PC-9 (cell line): Measurements from ENCODE around the gene PMM2.

Experiments
- EZH2 ChIP-seq: fragments of 200-600 bp; sonication (generic); IDR thresholded peaks from 2 replicates; pipeline ENCODE4 v1.8.0; 2017; ENCODE audit warnings: antibody characterized with exemption, low read depth
- TF ChIP-seq, protein P1 (sequence below): fragments of 200-600 bp; sonication (generic); conservative IDR thresholded peaks from 2 replicates; pipeline ENCODE4 v1.6.1; 2017; ENCODE audit warnings: mixed run types, antibody characterized with exemption, mild to moderate bottlenecking, moderate library complexity

DNA sequence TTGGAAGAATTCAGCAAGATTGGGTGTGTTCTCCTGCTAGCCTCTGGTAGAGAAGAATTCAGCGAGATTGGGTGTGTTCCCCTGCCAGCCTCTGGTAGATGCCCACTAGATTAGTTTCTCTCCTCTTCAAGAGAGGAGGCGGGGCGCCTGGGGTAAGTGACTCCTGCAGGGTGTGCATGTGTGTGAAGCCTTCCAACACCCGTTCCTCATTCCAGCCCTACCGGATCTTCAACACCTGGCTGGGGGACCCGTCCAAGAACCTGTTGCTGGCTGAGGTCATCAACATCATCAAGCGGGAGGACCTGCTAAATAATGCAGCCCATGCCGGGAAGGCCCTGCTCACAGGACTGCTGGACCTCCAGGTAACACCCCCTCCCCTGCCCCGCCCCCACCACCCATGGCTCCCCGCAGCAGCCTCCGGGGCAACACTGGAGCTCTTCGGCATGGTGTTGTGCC, 21.5 kb upstream of the PMM2 start:
- TF ChIP-seq, protein P1, sequence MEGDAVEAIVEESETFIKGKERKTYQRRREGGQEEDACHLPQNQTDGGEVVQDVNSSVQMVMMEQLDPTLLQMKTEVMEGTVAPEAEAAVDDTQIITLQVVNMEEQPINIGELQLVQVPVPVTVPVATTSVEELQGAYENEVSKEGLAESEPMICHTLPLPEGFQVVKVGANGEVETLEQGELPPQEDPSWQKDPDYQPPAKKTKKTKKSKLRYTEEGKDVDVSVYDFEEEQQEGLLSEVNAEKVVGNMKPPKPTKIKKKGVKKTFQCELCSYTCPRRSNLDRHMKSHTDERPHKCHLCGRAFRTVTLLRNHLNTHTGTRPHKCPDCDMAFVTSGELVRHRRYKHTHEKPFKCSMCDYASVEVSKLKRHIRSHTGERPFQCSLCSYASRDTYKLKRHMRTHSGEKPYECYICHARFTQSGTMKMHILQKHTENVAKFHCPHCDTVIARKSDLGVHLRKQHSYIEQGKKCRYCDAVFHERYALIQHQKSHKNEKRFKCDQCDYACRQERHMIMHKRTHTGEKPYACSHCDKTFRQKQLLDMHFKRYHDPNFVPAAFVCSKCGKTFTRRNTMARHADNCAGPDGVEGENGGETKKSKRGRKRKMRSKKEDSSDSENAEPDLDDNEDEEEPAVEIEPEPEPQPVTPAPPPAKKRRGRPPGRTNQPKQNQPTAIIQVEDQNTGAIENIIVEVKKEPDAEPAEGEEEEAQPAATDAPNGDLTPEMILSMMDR = no peak
- TF ChIP-seq EZH2 = no peak
